AG10803 (cell line): ENCODE data around the gene MYO1B.

ENCODE experiments used
- DNase-seq: peaks from one replicate; pipeline ENCODE4 v3.0.0; 2010; ENCODE audit warnings: low read depth
- H3K4me3 ChIP-seq: 2 replicates; pipeline ENCODE4 v1.5.1; 2011; ENCODE audit warnings: mild to moderate bottlenecking, low read length, control low read depth
- CTCF ChIP-seq: conservative IDR thresholded peaks from 2 replicates; pipeline ENCODE4 v1.5.1; 2011; ENCODE audit warnings: mild to moderate bottlenecking, low read length, control low read depth, inconsistent platforms

Gene MYO1B

GRCh38 chr2:191312163-191312562 lies 67.0 kb downstream of the MYO1B start:
- no peak for DNase-seq
- TF ChIP-seq CTCF, result no peak
- no peak overlapping the region for H3K4me3 ChIP-seq

- DNase-seq, result no peak
- TF ChIP-seq CTCF, result no peak
- H3K4me3 ChIP-seq, result no peak overlapping the region
These were observed 67.5 kb downstream of the MYO1B start for GRCh38 chr2:191312662-191313061.

GRCh38 chr2:191314697-191315364 lies 69.6 kb downstream of the MYO1B start:
- TF ChIP-seq CTCF, result no peak
- no peak overlapping the region for H3K4me3 ChIP-seq
- no peak for DNase-seq

- no peak for TF ChIP-seq CTCF
- DNase-seq, result no peak
- H3K4me3 ChIP-seq, result no peak overlapping the region
These were observed 70.2 kb downstream of the MYO1B start for GRCh38 chr2:191315365-191315752.

GRCh38 chr2:191316246-191316994 lies 71.2 kb downstream of the MYO1B start:
- no peak overlapping the region for H3K4me3 ChIP-seq
- no peak for TF ChIP-seq CTCF
- DNase-seq, result peak; percentile 81

- H3K4me3 ChIP-seq, result no peak overlapping the region
- peak; percentile 55 for DNase-seq
These were observed 73.0 kb downstream of the MYO1B start for GRCh38 chr2:191318037-191318728.

More at GRCh38 chr2:191318037-191318728, 73.0 kb downstream of the MYO1B start:
- no peak for TF ChIP-seq CTCF
